ENCODE measurements around the gene CLDN34.

The CLDN34 gene

GRCh38 chrX:9992061-9992460, 24.9 kb downstream of the CLDN34 start:
- no peak for TF ChIP-seq CTCF (conservative IDR thresholded peaks at IDR 0.05; ENCODE audit: low read length)
- DNase-seq (ENCODE audit: low read depth): no peak
- H3K4me3 ChIP-seq (ENCODE audit: low read length): no peak overlapping the region

- no peak for TF ChIP-seq CTCF (conservative IDR thresholded peaks at IDR 0.05; ENCODE audit: low read length)
These were observed 25.6 kb downstream of the CLDN34 start for GRCh38 chrX:9992724-9993123.

DNA sequence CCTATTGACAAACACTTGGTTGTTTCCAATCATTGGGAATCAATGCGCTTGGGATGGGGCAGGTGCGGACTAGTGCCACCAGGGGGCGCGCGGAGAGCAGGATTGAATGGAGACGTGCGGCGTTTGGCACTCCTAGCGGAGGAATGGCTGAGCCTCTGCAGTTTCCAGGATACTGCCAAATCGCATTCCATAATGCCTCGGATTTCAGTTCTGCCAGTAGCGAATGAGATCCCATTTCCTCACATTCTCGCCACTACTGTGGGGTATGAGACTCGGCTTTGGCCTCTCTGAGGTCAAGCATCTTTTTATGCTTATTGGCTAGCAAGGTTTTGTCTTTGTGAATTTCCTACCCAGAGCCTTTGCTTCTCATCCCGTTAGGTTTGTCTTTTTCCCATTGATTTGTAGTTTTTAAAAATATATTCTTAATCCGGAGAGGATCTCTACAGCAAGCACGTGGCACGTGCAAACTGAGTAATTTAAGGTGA, 28.7 kb downstream of the CLDN34 start:
- peak; percentile 87 for DNase-seq (ENCODE audit: low read depth)
- H3K4me3 ChIP-seq (ENCODE audit: low read length): no peak overlapping the region
- peak; percentile 85 for TF ChIP-seq CTCF (conservative IDR thresholded peaks at IDR 0.05; ENCODE audit: low read length)

More at GRCh38 chrX:9992724-9993123, 25.6 kb downstream of the CLDN34 start:
- no peak overlapping the region for H3K4me3 ChIP-seq (ENCODE audit: low read length)
- DNase-seq (ENCODE audit: low read depth): no peak

- no peak for DNase-seq (ENCODE audit: low read depth)
- H3K4me3 ChIP-seq (ENCODE audit: low read length): no peak overlapping the region
- TF ChIP-seq CTCF (conservative IDR thresholded peaks at IDR 0.05; ENCODE audit: low read length): no peak
These were observed 29.9 kb downstream of the CLDN34 start for GRCh38 chrX:9997041-9997440.

- H3K4me3 ChIP-seq (ENCODE audit: low read length): no peak overlapping the region
- no peak for TF ChIP-seq CTCF (conservative IDR thresholded peaks at IDR 0.05; ENCODE audit: low read length)
- no peak for DNase-seq (ENCODE audit: low read depth)
These were observed 30.4 kb downstream of the CLDN34 start for GRCh38 chrX:9997524-9997923.

DNA sequence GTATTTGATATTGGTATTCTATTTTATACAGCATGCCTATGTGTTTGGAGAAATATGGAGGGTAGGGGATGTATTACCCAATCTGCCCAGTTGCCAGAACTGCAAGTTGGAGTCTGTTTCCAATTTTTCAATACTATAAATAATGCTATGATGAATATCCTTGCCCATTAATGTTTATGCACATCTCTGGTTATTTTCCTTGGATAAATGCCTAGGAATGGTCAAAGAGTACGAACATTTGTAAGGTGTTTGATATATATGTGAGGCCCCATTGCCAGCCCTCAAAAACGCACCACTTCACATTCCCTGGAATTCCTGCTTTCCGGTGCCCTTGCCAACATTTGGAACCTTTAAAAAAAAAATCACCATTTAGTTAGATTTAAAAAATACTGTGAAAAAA, 34.3 kb downstream of the CLDN34 start:
- H3K4me3 ChIP-seq (ENCODE audit: low read length): no peak overlapping the region
- peak; percentile 78 for DNase-seq (ENCODE audit: low read depth)
- TF ChIP-seq CTCF (conservative IDR thresholded peaks at IDR 0.05; ENCODE audit: low read length): no peak

DNA sequence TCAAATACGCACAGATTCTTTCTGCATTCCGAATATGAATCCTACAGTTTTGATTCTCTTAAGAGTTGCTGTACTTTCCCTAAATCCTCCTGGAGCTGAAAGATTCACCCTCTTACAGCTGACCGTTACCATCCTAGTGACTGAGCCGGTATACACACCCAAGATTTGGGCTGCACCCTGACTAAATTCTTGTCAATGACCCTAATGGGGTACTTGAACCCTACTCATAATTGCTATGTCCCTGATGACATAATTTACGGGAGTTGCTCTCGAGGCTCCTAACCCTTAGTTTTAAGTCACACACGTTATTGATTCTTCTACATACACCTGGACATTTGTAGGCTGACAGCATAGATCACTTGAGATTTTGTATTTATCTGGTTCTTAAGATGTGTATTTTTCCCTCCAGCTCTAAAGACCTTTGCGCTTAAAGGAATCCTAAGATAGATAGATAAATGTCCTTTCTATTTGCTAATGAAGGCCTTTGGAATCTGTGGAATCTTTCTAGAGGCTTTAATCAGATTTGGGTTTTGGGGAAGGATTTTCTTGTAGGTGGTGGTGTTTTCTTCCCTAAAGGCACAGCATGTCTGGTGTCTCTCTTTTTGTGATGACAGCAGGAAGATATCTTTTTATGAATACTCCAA, 37.8 kb downstream of the CLDN34 start:
- no peak overlapping the region for H3K4me3 ChIP-seq (ENCODE audit: low read length)
- no peak for TF ChIP-seq CTCF (conservative IDR thresholded peaks at IDR 0.05; ENCODE audit: low read length)
- no peak for DNase-seq (ENCODE audit: low read depth)

All from AG10803 (cell line).